OCI-LY3 (cell line): ENCODE results near the gene PACRG.

Experiments used
- CTCF ChIP-seq: fragments of 200-600, 300-600 bp; sonication (generic); IDR thresholded peaks from 2 replicates; pipeline ENCODE4 v1.5.1; 2014; ENCODE audit warnings: antibody characterized with exemption, low read length, low read depth
- EZH2phosphoT487 ChIP-seq: fragments of 200-600 bp; shearing (Covaris generic); IDR thresholded peaks from 2 replicates; pipeline ENCODE4 v1.6.1; 2018; ENCODE audit warnings: antibody characterized with exemption, mixed run types, low read depth

DNA sequence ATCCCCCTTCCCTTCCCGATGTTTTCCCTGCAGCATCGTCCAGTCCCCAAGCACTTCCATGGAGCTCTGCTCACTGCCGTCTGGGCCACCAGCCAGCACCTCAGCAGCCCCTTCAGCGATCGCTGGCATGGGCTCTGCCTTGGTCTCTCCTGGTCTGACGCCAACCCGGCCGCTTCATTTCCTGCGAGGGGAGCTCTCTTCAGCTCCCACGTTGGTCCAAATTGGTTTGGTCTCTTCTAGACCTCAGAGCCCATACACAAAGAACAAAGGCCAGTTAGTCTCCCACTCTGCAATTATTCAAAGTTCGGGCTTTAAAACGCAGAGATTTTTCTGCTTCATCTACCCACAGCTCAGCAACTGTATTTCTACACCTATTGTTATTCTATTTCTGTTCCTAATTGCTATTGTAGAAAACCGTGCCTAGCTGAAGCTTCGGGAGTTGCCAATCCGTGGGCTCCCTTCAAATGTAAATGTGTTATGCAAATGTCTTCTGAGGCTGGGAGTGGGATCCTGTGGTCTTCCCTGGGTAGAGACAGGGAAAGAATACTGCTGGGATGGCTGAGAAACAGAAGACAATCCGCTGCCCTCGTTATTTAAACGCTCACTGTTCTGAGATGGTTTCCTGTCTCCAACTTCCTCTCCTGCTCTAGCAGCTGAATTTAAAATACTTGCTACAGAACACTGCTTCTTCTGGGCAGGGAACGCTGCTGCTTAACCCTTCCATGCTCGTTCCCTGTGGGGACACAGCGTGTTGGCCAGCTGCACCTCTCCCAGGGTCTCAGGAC, 532.5 kb downstream of the PACRG start:
- TF ChIP-seq CTCF, result no peak
- TF ChIP-seq EZH2phosphoT487, result no peak
